H9 (cell line): Measurements from ENCODE around the gene DNAJB9. TPM values are rescaled to one million over a fixed set of nuclear protein-coding genes. Genes with fewer than 3 reads are reported as not detected.

Experiments
- DNase-seq: peaks from one replicate; pipeline ENCODE4 v3.0.0-alpha.2; 2017
- H2AFZ ChIP-seq: one replicate; pipeline ENCODE4 v1.6.1; 2013; ENCODE audit warnings: mild to moderate bottlenecking, low read length, control low read depth, moderate library complexity
- H2AK5ac ChIP-seq: 2 replicates; pipeline ENCODE4 v1.6.1; 2013; ENCODE audit warnings: low read length, control low read depth, mixed read lengths; ENCODE audit not compliant: insufficient read length
- H2BK120ac ChIP-seq: one replicate; pipeline ENCODE4 v1.6.1; 2013; ENCODE audit warnings: low read depth, mild to moderate bottlenecking, low read length, control low read depth, inconsistent platforms; ENCODE audit not compliant: poor library complexity, severe bottlenecking
- H2BK12ac ChIP-seq: 2 replicates; pipeline ENCODE4 v1.6.1; 2013; ENCODE audit warnings: low read length, control low read depth, mixed read lengths, low read depth; ENCODE audit not compliant: insufficient read length
- H2BK15ac ChIP-seq: 2 replicates; pipeline ENCODE4 v1.6.1; 2013; ENCODE audit warnings: low read depth, low read length, control low read depth
- H2BK20ac ChIP-seq: one replicate; pipeline ENCODE4 v1.6.1; 2013; ENCODE audit warnings: low read depth, mild to moderate bottlenecking, low read length, control low read depth, inconsistent platforms; ENCODE audit not compliant: poor library complexity, severe bottlenecking
- H2BK5ac ChIP-seq: 2 replicates; pipeline ENCODE4 v1.6.1; 2013; ENCODE audit warnings: low read length, control low read depth, mixed read lengths; ENCODE audit not compliant: insufficient read length
- H3K14ac ChIP-seq: 2 replicates; pipeline ENCODE4 v1.6.1; 2013; ENCODE audit warnings: low read length, control low read depth; ENCODE audit not compliant: insufficient read depth
- H3K18ac ChIP-seq: 2 replicates; pipeline ENCODE4 v1.6.1; 2013; ENCODE audit warnings: low read depth, mild to moderate bottlenecking, mixed read lengths, low read length, control low read depth; ENCODE audit not compliant: insufficient read length
- H3K23ac ChIP-seq: 2 replicates; pipeline ENCODE4 v1.6.1; 2013; ENCODE audit warnings: low read length, control low read depth, mixed read lengths, low read depth; ENCODE audit not compliant: insufficient read length
- H3K23me2 ChIP-seq: 2 replicates; pipeline ENCODE4 v1.6.1; 2013; ENCODE audit warnings: low read depth, mild to moderate bottlenecking, mixed read lengths, low read length, control low read depth; ENCODE audit not compliant: insufficient read length, poor library complexity, severe bottlenecking
- H3K27ac ChIP-seq: 2 replicates; pipeline ENCODE4 v1.5.1; 2013; ENCODE audit warnings: low read length, control low read depth, mixed read lengths, low read depth; ENCODE audit not compliant: insufficient read length
- H3K27me3 ChIP-seq: 2 replicates; pipeline ENCODE4 v1.6.1; 2013; ENCODE audit warnings: low read length, control low read depth, inconsistent platforms; ENCODE audit not compliant: insufficient read depth
- H3K4ac ChIP-seq: 2 replicates; pipeline ENCODE4 v1.6.1; 2013; ENCODE audit warnings: low read depth, mild to moderate bottlenecking, control low read depth, inconsistent platforms, low read length, moderate library complexity
- H3K4me1 ChIP-seq: 2 replicates; pipeline ENCODE4 v1.6.1; 2013; ENCODE audit warnings: low read length, control low read depth, inconsistent platforms; ENCODE audit not compliant: insufficient read depth
- H3K4me2 ChIP-seq: 2 replicates; pipeline ENCODE4 v1.6.1; 2013; ENCODE audit warnings: low read length, control low read depth, mixed read lengths; ENCODE audit not compliant: insufficient read length, insufficient read depth
- H3K56ac ChIP-seq: 2 replicates; pipeline ENCODE4 v1.6.1; 2013; ENCODE audit warnings: low read depth, mild to moderate bottlenecking, mixed read lengths, low read length, control low read depth; ENCODE audit not compliant: insufficient read length
- H3K79me1 ChIP-seq: 2 replicates; pipeline ENCODE4 v1.6.1; 2013; ENCODE audit warnings: low read depth, mild to moderate bottlenecking, moderate library complexity, low read length, control low read depth, inconsistent platforms; ENCODE audit not compliant: insufficient read depth, poor library complexity, severe bottlenecking
- H3K79me2 ChIP-seq: 2 replicates; pipeline ENCODE4 v1.6.1; 2013; ENCODE audit warnings: low read length, control low read depth, inconsistent platforms; ENCODE audit not compliant: insufficient read depth
- H3K9ac ChIP-seq: 2 replicates; pipeline ENCODE4 v1.6.1; 2013; ENCODE audit warnings: low read length, control low read depth, mixed read lengths; ENCODE audit not compliant: insufficient read length; ENCODE audit errors: extremely low read depth
- H3K9me3 ChIP-seq: one replicate; pipeline ENCODE4 v1.6.1; 2013; ENCODE audit warnings: low read depth, low read length, inconsistent platforms; ENCODE audit not compliant: control insufficient read depth
- H3T11ph ChIP-seq: one replicate; pipeline ENCODE4 v1.6.1; 2013; ENCODE audit warnings: mild to moderate bottlenecking, low read length, control low read depth, inconsistent platforms
- H4K20me1 ChIP-seq: one replicate; pipeline ENCODE4 v1.6.1; 2013; ENCODE audit not compliant: control insufficient read depth, insufficient read length, insufficient read depth
- H4K5ac ChIP-seq: 2 replicates; pipeline ENCODE4 v1.6.1; 2013; ENCODE audit warnings: low read depth, mild to moderate bottlenecking, mixed read lengths, low read length, control low read depth; ENCODE audit not compliant: insufficient read length
- H4K8ac ChIP-seq: replicated peaks from 2 replicates; pipeline ENCODE4 v1.6.1; 2013; ENCODE audit warnings: low read length, control low read depth, mixed read lengths, low read depth; ENCODE audit not compliant: insufficient read length
- H4K91ac ChIP-seq: 2 replicates; pipeline ENCODE4 v1.6.1; 2013; ENCODE audit warnings: low read depth, mild to moderate bottlenecking, moderate library complexity, mixed read lengths, low read length, control low read depth; ENCODE audit not compliant: insufficient read length
- H3K27ac Mint-ChIP-seq, 3 experiments: 2 replicates in 2 of 3; 3 replicates in 1 of 3; pipeline ENCODE4 v1.8.0; 2020 to 2021; ENCODE audit warnings: mixed read lengths in 3 of 3, mild to moderate bottlenecking in 1 of 3, moderate library complexity in 1 of 3
- H3K27me3 Mint-ChIP-seq: 2 replicates; pipeline ENCODE4 v1.8.0; 2021; ENCODE audit warnings: low read depth, mild to moderate bottlenecking, moderate library complexity, mixed read lengths
- H3K36me3 Mint-ChIP-seq, 3 experiments: 2 replicates in 2 of 3; 3 replicates in 1 of 3; pipeline ENCODE4 v1.8.0; 2020 to 2021; ENCODE audit warnings: low read depth in 3 of 3, mixed read lengths in 3 of 3; ENCODE audit not compliant: insufficient read depth in 1 of 3
- H3K4me1 Mint-ChIP-seq, 2 experiments: 2 replicates each; pipeline ENCODE4 v1.8.0; 2020; ENCODE audit warnings: mixed read lengths in 2 of 2
- H3K4me3 Mint-ChIP-seq, 2 experiments: 2 replicates in 1 of 2; 3 replicates in 1 of 2; pipeline ENCODE4 v1.8.0; 2020 to 2021; ENCODE audit warnings: mild to moderate bottlenecking in 2 of 2, mixed read lengths in 2 of 2, moderate library complexity in 1 of 2
- H3K9me3 Mint-ChIP-seq, 2 experiments: 2 replicates in 1 of 2; 3 replicates in 1 of 2; pipeline ENCODE4 v1.8.0; 2020; ENCODE audit warnings: mild to moderate bottlenecking in 2 of 2, mixed read lengths in 2 of 2, moderate library complexity in 1 of 2
- CTCF ChIP-seq: fragments of 200-600 bp; sonication (generic); conservative IDR thresholded peaks from 3 replicates; pipeline ENCODE4 v1.8.0; 2021; ENCODE audit warnings: antibody characterized with exemption, mild to moderate bottlenecking
- WGBS: extraction: QIAGEN DNeasy Blood & Tissue Kit; methylation state at CpG from one replicate; pipeline ENCODE4 v1.1.7; 2013; ENCODE audit warnings: missing lambda C conversion rate, low lambda C conversion rate, mixed read lengths; ENCODE audit not compliant: insufficient read length; ENCODE audit errors: extremely low coverage; 5-methylcytosine and 5-hydroxymethylcytosine counted together
- total RNA-seq: library from RNA; stranded (reverse); gene quantifications from 2 replicates; pipeline ENCODE4 v1.2.1, GENCODE V29; 2021

Gene DNAJB9
- total RNA-seq, 1 experiment from 2014 or later: 11.3 TPM

DNA sequence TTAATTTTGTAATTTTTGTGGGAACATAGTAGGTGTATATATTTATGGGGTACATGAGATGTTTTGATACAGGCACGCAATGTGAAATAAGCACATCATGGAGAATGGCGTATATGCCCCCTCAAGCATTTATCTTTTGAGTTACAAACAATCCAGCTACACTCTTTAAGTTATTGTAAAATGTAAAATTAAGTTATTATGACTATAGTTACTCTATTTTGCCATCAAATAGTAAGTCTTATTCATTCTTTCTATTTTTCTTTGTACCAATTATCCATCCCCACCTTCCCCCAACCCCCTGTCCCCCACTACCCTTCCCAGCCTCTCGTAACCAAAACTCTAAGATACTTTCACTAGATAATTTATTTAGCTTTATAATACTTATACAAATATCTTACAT lies 36.0 kb upstream of the DNAJB9 start:
- H2BK5ac ChIP-seq: no peak overlapping the region
- no peak for DNase-seq
- H2BK20ac ChIP-seq: no peak overlapping the region
- no peak overlapping the region for H3K27ac Mint-ChIP-seq
- no peaks in the 10 kb centered on the region for H3K27me3 Mint-ChIP-seq
- H3K56ac ChIP-seq: no peak overlapping the region
- no peaks in the 10 kb centered on the region for H3K79me1 ChIP-seq
- H3K27ac ChIP-seq: no peak overlapping the region
- H3K9ac ChIP-seq: no peak overlapping the region
- no peaks in the 10 kb centered on the region for H3K9me3 ChIP-seq
- H3K4me2 ChIP-seq: no peak overlapping the region
- H3K9me3 Mint-ChIP-seq: no peaks in the 10 kb centered on the region
- no peak overlapping the region for H2AFZ ChIP-seq
- no peaks in the 10 kb centered on the region for H3K4me1 ChIP-seq
- no peak overlapping the region for H4K8ac ChIP-seq
- no peak overlapping the region for H2BK120ac ChIP-seq
- H3K23ac ChIP-seq: no peak overlapping the region
- H4K20me1 ChIP-seq: no peaks in the 10 kb centered on the region
- H3K23me2 ChIP-seq: no peaks in the 10 kb centered on the region
- no peak overlapping the region for H3T11ph ChIP-seq
- H2BK12ac ChIP-seq: no peak overlapping the region
- H3K4me3 Mint-ChIP-seq: no peak overlapping the region
- no peak overlapping the region for H4K5ac ChIP-seq
- H3K18ac ChIP-seq: no peak overlapping the region
- H3K36me3 Mint-ChIP-seq: peaks cover 0 to 4% (median 0%) of the 10 kb centered on the region in 3 experiments; a peak in 2 of 7 replicates
- no peaks in the 10 kb centered on the region for H3K79me2 ChIP-seq
- H3K27me3 ChIP-seq: no peaks in the 10 kb centered on the region
- H4K91ac ChIP-seq: no peak overlapping the region
- H2AK5ac ChIP-seq: no peak overlapping the region
- no peak overlapping the region for H2BK15ac ChIP-seq
- H3K14ac ChIP-seq: no peak overlapping the region
- WGBS: no CpG with 5 or more reads among the region's 3 CpGs
- no peak for TF ChIP-seq CTCF
- peaks cover 5 to 11% of the 10 kb centered on the region in 2 experiments for H3K4me1 Mint-ChIP-seq
- H3K4ac ChIP-seq: no peak overlapping the region
